WTC11 (cell line): Measurements from ENCODE around the gene COG4. TPM values are rescaled to one million over a fixed set of nuclear protein-coding genes. Genes with fewer than 3 reads are reported as not detected.

Experiments used
- ATAC-seq: fragments of 200-7000 bp; cut with Tn5 transposase; 2 replicates; pipeline ENCODE4 v1.10.0; 2021; ENCODE audit warnings: mild to moderate bottlenecking, moderate library complexity
- CTCF ChIA-PET: fragments of 300-600 bp; sonication (Branson Sonifier 250); formaldehyde crosslinking; loops from one replicate; lab custom pipeline; 2021; ENCODE audit warnings: antibody characterized with exemption; lab: Charles Lee
- POLR2A ChIA-PET: fragments of 350-600 bp; sonication (Branson Sonifier 250); formaldehyde crosslinking; loops from one replicate; lab custom pipeline; 2021; ENCODE audit warnings: antibody characterized with exemption; lab: Charles Lee
- DNase-seq: peaks from one replicate; pipeline ENCODE4 v3.0.0; 2021; ENCODE audit warnings: low spot score
- H3K27ac Mint-ChIP-seq: 2 replicates; pipeline ENCODE4 v1.8.0; 2021; ENCODE audit warnings: mixed read lengths
- H3K27me3 Mint-ChIP-seq: 2 replicates; pipeline ENCODE4 v1.8.0; 2021; ENCODE audit warnings: low read depth, mild to moderate bottlenecking, moderate library complexity, mixed read lengths
- H3K36me3 Mint-ChIP-seq: 2 replicates; pipeline ENCODE4 v1.8.0; 2021; ENCODE audit warnings: mixed read lengths
- H3K4me1 Mint-ChIP-seq: 2 replicates; pipeline ENCODE4 v1.8.0; 2022; ENCODE audit warnings: mixed read lengths
- H3K4me3 Mint-ChIP-seq: 2 replicates; pipeline ENCODE4 v1.8.0; 2021; ENCODE audit warnings: mild to moderate bottlenecking, moderate library complexity, mixed read lengths
- H3K9me3 Mint-ChIP-seq: 2 replicates; pipeline ENCODE4 v1.8.0; 2021; ENCODE audit warnings: mixed read lengths
- ARID4B ChIP-seq: sonication (generic); formaldehyde crosslinking; IDR thresholded peaks from 2 replicates; pipeline ENCODE4 v1.8.0; 2023; ENCODE audit warnings: missing genetic modification reagents, mild to moderate bottlenecking, borderline replicate concordance
- ATF1 ChIP-seq: sonication (generic); formaldehyde crosslinking; IDR thresholded peaks from 2 replicates; pipeline ENCODE4 v1.8.1; 2023; ENCODE audit warnings: mild to moderate bottlenecking, moderate library complexity, missing genetic modification reagents
- ATF6 ChIP-seq: sonication (generic); formaldehyde crosslinking; IDR thresholded peaks from 2 replicates; pipeline ENCODE4 v1.8.1; 2023; ENCODE audit warnings: mild to moderate bottlenecking, missing genetic modification reagents
- CREB1 ChIP-seq: sonication (generic); formaldehyde crosslinking; IDR thresholded peaks from 2 replicates; pipeline ENCODE4 v1.8.0; 2023; ENCODE audit warnings: mild to moderate bottlenecking, missing genetic modification reagents
- CREM ChIP-seq: sonication (generic); formaldehyde crosslinking; IDR thresholded peaks from 2 replicates; pipeline ENCODE4 v1.8.1; 2022; ENCODE audit warnings: mild to moderate bottlenecking, missing genetic modification reagents, moderate library complexity
- E2F5 ChIP-seq: sonication (generic); formaldehyde crosslinking; IDR thresholded peaks from 2 replicates; pipeline ENCODE4 v1.8.1; 2022; ENCODE audit warnings: mild to moderate bottlenecking, moderate library complexity, missing genetic modification reagents
- ELF4 ChIP-seq: sonication (generic); formaldehyde crosslinking; IDR thresholded peaks from 2 replicates; pipeline ENCODE4 v1.8.1; 2022; ENCODE audit warnings: low read depth, mild to moderate bottlenecking, moderate library complexity, missing genetic modification reagents
- EMX1 ChIP-seq: fragments of 250-450 bp; sonication (Bioruptor Pico); IDR thresholded peaks from 2 replicates; pipeline ENCODE4 v1.8.0; 2021; ENCODE audit warnings: mild to moderate bottlenecking
- KAT7 ChIP-seq: sonication (generic); formaldehyde crosslinking; IDR thresholded peaks from 2 replicates; pipeline ENCODE4 v1.8.1; 2023; ENCODE audit warnings: missing genetic modification reagents, mild to moderate bottlenecking, borderline replicate concordance
- NFATC4 ChIP-seq: fragments of 250-450 bp; sonication (Bioruptor Pico); IDR thresholded peaks from 2 replicates; pipeline ENCODE4 v1.9.0; 2021; ENCODE audit warnings: mild to moderate bottlenecking
- NFE2L1 ChIP-seq: sonication (generic); formaldehyde crosslinking; IDR thresholded peaks from 2 replicates; pipeline ENCODE4 v1.8.1; 2023; ENCODE audit warnings: missing genetic modification reagents
- NR3C1 ChIP-seq: sonication (generic); formaldehyde crosslinking; conservative IDR thresholded peaks from 2 replicates; pipeline ENCODE4 v1.8.1; 2023; ENCODE audit warnings: low read depth, mild to moderate bottlenecking, missing genetic modification reagents
- PREB ChIP-seq: sonication (generic); formaldehyde crosslinking; IDR thresholded peaks from 2 replicates; pipeline ENCODE4 v1.8.1; 2022; ENCODE audit warnings: mild to moderate bottlenecking, missing genetic modification reagents, moderate library complexity, borderline replicate concordance
- PRRX2 ChIP-seq: fragments of 250-450 bp; sonication (Bioruptor Pico); IDR thresholded peaks from 2 replicates; pipeline ENCODE4 v1.8.0; 2021; ENCODE audit warnings: mild to moderate bottlenecking
- TP53 ChIP-seq: sonication (generic); formaldehyde crosslinking; IDR thresholded peaks from 2 replicates; pipeline ENCODE4 v1.8.1; 2023; ENCODE audit warnings: mild to moderate bottlenecking, missing genetic modification reagents
- ZNF219 ChIP-seq: sonication (generic); formaldehyde crosslinking; IDR thresholded peaks from 2 replicates; pipeline ENCODE4 v1.8.0; 2023; ENCODE audit warnings: missing genetic modification reagents, mild to moderate bottlenecking, borderline replicate concordance
- ZNF671 ChIP-seq: fragments of 250-450 bp; sonication (Bioruptor Pico); IDR thresholded peaks from 2 replicates; pipeline ENCODE4 v1.8.0; 2021; ENCODE audit warnings: mild to moderate bottlenecking
- total RNA-seq: library from RNA; stranded (reverse); gene quantifications from 3 replicates; pipeline ENCODE4 v1.2.3, GENCODE V29; 2021
- TF ChIP-seq, protein P1 (sequence below): sonication (generic); formaldehyde crosslinking; IDR thresholded peaks from 2 replicates; pipeline ENCODE4 v1.8.0; 2022; ENCODE audit warnings: mild to moderate bottlenecking, missing genetic modification reagents
- TF ChIP-seq, protein P2 (sequence below): sonication (generic); formaldehyde crosslinking; IDR thresholded peaks from 2 replicates; pipeline ENCODE4 v1.8.1; 2023; ENCODE audit warnings: mild to moderate bottlenecking, moderate library complexity, missing genetic modification reagents
- TF ChIP-seq, protein P3 (sequence below): sonication (generic); formaldehyde crosslinking; IDR thresholded peaks from 2 replicates; pipeline ENCODE4 v1.8.1; 2023; ENCODE audit warnings: mild to moderate bottlenecking, missing genetic modification reagents, moderate library complexity
- TF ChIP-seq, protein P4 (sequence below): fragments of 250-450 bp; sonication (Bioruptor Pico); IDR thresholded peaks from 2 replicates; pipeline ENCODE4 v1.9.0; 2021; ENCODE audit warnings: mild to moderate bottlenecking

The COG4 gene
- total RNA-seq, 1 experiment from 2014 or later, result 56.6 TPM

DNA sequence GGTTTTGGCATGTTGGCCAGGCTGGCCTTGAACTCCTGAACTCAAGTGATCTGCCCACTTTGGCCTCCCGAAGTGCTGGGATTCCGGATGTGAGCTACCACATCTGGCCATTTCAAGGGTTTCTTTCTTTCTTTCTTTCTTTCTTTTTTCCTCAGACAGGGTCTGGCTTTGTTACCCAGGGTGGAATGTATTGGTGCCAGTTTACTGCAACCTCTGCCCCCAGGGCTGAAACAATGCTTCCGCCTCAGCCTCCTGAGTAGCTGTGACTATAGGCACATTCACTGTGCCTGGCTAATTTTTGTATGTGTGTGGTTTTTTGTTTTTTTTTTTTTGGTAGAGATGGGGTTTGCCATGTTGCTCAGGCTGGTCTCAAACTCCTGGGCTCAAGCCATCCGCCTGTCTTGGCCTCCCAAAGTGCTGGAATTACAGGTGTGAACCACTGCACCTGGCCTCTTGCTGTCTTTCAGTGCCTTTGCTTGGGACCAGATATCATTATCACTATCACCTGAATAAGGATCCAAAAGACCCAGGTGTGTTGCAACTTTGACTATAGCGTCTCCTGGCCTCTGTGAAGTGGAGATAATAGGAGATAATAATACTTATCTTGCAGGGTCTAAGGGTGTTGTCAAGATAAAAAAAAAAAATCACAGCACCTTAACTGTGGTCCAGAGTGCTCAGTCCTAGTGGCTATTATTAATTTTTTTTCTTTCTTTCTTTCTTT lies 65.7 kb downstream of the COG4 start:
- H3K9me3 Mint-ChIP-seq, result no peaks in the 10 kb centered on the region
- ChIA-PET CTCF (no interaction called here), POLR2A (no interaction called here)
- no peaks in the 10 kb centered on the region for H3K27me3 Mint-ChIP-seq
- TF ChIP-seq KAT7 (no peak), NFE2L1 (CRISPR knock-in tag) (no peak), ARID4B (CRISPR knock-in tag) (no peak), ZNF671 (CRISPR knock-in tag) (no peak), PREB (CRISPR knock-in tag) (no peak), CREB1 (no peak), EMX1 (CRISPR knock-in tag) (no peak), NR3C1 (CRISPR knock-in tag) (no peak), ELF4 (CRISPR knock-in tag) (no peak)
- TF ChIP-seq, protein P1, sequence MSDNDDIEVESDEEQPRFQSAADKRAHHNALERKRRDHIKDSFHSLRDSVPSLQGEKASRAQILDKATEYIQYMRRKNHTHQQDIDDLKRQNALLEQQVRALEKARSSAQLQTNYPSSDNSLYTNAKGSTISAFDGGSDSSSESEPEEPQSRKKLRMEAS (CRISPR knock-in tag), result no peak
- H3K4me1 Mint-ChIP-seq, result peaks cover 7% of the 10 kb centered on the region
- DNase-seq (no peak), ATAC-seq (no peak)
- no peaks in the 10 kb centered on the region for H3K36me3 Mint-ChIP-seq
- no peak overlapping the region for H3K27ac Mint-ChIP-seq
- no peak overlapping the region for H3K4me3 Mint-ChIP-seq

DNA sequence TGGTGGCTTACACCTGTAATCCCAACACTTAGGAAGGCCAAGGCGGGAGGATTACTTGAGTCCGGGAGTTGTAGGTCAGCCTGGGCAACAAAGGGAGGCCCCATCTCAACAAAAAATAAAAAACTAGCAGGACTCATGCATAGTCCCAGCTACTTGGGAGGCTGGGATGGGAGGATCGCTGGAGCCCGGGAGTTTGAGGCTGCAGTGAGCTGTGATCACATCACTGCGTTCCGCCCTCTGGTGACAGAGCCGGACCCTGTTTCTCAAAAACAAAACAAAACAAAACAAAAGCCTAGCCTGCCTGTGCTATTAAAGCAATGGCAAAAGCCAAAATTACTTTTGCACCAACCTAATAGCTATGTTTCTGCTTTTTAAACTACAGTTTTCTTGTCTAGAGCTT lies 67.4 kb downstream of the COG4 start:
- Mint-ChIP-seq H3K4me3 (peak overlapping the region; percentile 92), H3K27ac (peak overlapping the region; percentile 62), H3K36me3 (no peaks in the 10 kb centered on the region), H3K9me3 (no peaks in the 10 kb centered on the region), H3K27me3 (no peaks in the 10 kb centered on the region), H3K4me1 (peaks cover 7% of the 10 kb centered on the region)
- ChIA-PET POLR2A (interaction anchor here (0.6 to 0.9 kb wide), 2 partner anchors 22 to 79 kb away, joined by 3 to 9 read pairs; no protein-coding TSS in a partner anchor), CTCF (interaction anchor here (0.7 to 3.9 kb wide), 6 partner anchors 13 to 76 kb away, joined by 3 to 24 read pairs (median 4); partner anchors contain the start of gene ST3GAL2)
- DNase-seq (no peak), ATAC-seq (no peak)
- TF ChIP-seq, protein P2, sequence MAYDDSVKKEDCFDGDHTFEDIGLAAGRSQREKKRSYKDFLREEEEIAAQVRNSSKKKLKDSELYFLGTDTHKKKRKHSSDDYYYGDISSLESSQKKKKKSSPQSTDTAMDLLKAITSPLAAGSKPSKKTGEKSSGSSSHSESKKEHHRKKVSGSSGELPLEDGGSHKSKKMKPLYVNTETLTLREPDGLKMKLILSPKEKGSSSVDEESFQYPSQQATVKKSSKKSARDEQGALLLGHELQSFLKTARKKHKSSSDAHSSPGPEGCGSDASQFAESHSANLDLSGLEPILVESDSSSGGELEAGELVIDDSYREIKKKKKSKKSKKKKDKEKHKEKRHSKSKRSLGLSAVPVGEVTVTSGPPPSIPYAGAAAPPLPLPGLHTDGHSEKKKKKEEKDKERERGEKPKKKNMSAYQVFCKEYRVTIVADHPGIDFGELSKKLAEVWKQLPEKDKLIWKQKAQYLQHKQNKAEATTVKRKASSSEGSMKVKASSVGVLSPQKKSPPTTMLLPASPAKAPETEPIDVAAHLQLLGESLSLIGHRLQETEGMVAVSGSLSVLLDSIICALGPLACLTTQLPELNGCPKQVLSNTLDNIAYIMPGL, result no peak
- no peak for TF ChIP-seq ATF6 (CRISPR knock-in tag)
- no peak for TF ChIP-seq E2F5 (CRISPR knock-in tag)
- TF ChIP-seq, protein P3, sequence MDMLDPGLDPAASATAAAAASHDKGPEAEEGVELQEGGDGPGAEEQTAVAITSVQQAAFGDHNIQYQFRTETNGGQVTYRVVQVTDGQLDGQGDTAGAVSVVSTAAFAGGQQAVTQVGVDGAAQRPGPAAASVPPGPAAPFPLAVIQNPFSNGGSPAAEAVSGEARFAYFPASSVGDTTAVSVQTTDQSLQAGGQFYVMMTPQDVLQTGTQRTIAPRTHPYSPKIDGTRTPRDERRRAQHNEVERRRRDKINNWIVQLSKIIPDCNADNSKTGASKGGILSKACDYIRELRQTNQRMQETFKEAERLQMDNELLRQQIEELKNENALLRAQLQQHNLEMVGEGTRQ (CRISPR knock-in tag), result no peak
- TF ChIP-seq, protein P4, sequence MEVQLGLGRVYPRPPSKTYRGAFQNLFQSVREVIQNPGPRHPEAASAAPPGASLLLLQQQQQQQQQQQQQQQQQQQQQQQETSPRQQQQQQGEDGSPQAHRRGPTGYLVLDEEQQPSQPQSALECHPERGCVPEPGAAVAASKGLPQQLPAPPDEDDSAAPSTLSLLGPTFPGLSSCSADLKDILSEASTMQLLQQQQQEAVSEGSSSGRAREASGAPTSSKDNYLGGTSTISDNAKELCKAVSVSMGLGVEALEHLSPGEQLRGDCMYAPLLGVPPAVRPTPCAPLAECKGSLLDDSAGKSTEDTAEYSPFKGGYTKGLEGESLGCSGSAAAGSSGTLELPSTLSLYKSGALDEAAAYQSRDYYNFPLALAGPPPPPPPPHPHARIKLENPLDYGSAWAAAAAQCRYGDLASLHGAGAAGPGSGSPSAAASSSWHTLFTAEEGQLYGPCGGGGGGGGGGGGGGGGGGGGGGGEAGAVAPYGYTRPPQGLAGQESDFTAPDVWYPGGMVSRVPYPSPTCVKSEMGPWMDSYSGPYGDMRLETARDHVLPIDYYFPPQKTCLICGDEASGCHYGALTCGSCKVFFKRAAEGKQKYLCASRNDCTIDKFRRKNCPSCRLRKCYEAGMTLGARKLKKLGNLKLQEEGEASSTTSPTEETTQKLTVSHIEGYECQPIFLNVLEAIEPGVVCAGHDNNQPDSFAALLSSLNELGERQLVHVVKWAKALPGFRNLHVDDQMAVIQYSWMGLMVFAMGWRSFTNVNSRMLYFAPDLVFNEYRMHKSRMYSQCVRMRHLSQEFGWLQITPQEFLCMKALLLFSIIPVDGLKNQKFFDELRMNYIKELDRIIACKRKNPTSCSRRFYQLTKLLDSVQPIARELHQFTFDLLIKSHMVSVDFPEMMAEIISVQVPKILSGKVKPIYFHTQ, result no peak
- no peak for TF ChIP-seq ZNF219
- no peak for TF ChIP-seq PRRX2
- TF ChIP-seq TP53 (CRISPR knock-in tag), result no peak
- TF ChIP-seq CREM (CRISPR knock-in tag), result no peak
- no peak for TF ChIP-seq NFATC4 (CRISPR knock-in tag)
- TF ChIP-seq ATF1 (CRISPR knock-in tag), result no peak
